LNCaP clone FGC (cell line): ENCODE results near the gene B4GALT7.
"Not testable (repeated sequence)": the region's sequence is repeated elsewhere in the genome, so short reads cannot be mapped to it uniquely, and the experiment has no call there.

Source experiments
- DNase-seq: peaks from one replicate; pipeline ENCODE4 v3.0.0-alpha.2; 2011; ENCODE audit warnings: low read depth
- H3K4me3 ChIP-seq: 2 replicates; pipeline ENCODE4 v1.5.1; 2011; ENCODE audit warnings: mild to moderate bottlenecking, low read depth, low read length, control low read depth
- TF ChIP-seq, protein P1 (sequence below): IDR thresholded peaks from 2 replicates; pipeline ENCODE4 v1.5.1; 2012; ENCODE audit warnings: mild to moderate bottlenecking; ENCODE audit not compliant: control insufficient read depth, insufficient read depth; ENCODE audit errors: extremely low read depth

B4GALT7 gene

GRCh38 chr5:177620560-177620959 lies 20.6 kb downstream of the B4GALT7 start:
- TF ChIP-seq, protein P1, sequence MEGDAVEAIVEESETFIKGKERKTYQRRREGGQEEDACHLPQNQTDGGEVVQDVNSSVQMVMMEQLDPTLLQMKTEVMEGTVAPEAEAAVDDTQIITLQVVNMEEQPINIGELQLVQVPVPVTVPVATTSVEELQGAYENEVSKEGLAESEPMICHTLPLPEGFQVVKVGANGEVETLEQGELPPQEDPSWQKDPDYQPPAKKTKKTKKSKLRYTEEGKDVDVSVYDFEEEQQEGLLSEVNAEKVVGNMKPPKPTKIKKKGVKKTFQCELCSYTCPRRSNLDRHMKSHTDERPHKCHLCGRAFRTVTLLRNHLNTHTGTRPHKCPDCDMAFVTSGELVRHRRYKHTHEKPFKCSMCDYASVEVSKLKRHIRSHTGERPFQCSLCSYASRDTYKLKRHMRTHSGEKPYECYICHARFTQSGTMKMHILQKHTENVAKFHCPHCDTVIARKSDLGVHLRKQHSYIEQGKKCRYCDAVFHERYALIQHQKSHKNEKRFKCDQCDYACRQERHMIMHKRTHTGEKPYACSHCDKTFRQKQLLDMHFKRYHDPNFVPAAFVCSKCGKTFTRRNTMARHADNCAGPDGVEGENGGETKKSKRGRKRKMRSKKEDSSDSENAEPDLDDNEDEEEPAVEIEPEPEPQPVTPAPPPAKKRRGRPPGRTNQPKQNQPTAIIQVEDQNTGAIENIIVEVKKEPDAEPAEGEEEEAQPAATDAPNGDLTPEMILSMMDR, result no peak
- no peak overlapping the region for H3K4me3 ChIP-seq
- no peak for DNase-seq

- not testable (repeated sequence) for DNase-seq, H3K4me3 ChIP-seq
Observed at GRCh38 chr5:177624172-177624571, 24.2 kb downstream of the B4GALT7 start.

GRCh38 chr5:177630186-177630585 lies 30.3 kb downstream of the B4GALT7 start:
- not testable (repeated sequence) for H3K4me3 ChIP-seq, DNase-seq

GRCh38 chr5:177634912-177635311 lies 35.0 kb downstream of the B4GALT7 start:
- H3K4me3 ChIP-seq, DNase-seq: not testable (repeated sequence)

GRCh38 chr5:177645462-177645861 lies 45.5 kb downstream of the B4GALT7 start:
- not testable (repeated sequence) for DNase-seq

GRCh38 chr5:177651235-177651634 lies 51.3 kb downstream of the B4GALT7 start:
- DNase-seq, H3K4me3 ChIP-seq: not testable (repeated sequence)

More at GRCh38 chr5:177645462-177645861, 45.5 kb downstream of the B4GALT7 start:
- not testable (repeated sequence) for H3K4me3 ChIP-seq

DNA sequence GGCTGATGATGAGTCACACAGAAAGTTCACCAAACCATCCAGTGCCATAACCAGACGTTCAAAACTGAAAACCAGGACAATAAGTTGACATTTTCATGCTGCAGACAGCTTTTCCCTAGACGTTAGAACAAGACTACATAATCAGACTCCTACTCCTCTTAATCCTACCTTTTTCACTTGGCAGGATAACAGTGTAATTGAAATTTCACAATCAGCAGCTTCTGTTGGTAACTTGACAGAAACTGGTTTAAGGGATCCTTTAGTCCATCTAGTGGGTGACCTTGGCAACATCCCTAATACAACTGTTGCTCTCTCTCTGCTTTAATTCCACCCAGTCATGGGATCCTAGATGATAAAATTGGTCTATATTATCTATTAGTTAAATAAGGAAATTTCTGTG lies 57.9 kb downstream of the B4GALT7 start:
- H3K4me3 ChIP-seq, DNase-seq: not testable (repeated sequence)

DNA sequence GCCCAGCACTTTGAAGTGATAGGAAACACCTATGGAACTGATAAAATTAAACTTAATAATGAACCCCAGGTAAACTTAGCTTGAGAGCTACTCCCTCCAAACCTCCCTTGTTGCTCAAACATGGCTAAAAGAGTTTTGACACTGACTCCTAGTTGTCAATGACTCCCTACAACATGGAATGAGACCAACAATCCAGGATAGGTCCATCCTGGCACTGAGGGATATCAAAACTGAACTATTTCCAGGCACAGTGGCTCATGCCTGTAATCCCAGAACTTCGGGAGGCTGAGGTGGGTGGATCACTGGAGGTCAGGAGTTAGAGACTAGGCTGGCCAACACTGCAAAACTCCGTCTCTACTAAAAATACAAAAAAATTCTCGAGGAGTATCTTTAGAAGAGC lies 58.6 kb downstream of the B4GALT7 start:
- H3K4me3 ChIP-seq, DNase-seq: not testable (repeated sequence)
